ENCODE measurements around the gene DRC7.

Gene DRC7

DNA sequence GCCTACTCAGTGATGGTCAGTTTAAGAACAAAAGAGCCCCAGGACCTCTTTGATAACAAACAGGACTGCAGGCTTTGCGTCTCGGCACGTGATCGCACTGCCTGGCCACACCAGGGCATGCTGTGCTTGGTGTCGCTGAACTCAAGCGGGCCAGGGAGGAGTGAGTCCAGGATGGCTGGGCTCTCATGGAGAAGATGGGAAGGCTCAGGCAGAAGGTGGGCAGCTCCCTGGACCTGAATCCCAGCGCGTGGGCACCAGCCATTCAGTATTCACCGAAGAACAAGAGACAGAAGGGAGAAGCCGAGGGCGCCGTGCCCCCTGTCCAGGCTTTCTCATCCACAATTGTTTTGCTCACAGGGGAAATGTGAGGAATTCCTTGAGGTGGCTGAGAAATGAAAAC is 52.9 kb downstream of the DRC7 start:
- no peak overlapping the region for H3K27ac ChIP-seq
- no peak for TF ChIP-seq ZFX (IDR thresholded peaks at IDR 0.05; ENCODE audit: borderline replicate concordance)
- TF ChIP-seq, protein P1, sequence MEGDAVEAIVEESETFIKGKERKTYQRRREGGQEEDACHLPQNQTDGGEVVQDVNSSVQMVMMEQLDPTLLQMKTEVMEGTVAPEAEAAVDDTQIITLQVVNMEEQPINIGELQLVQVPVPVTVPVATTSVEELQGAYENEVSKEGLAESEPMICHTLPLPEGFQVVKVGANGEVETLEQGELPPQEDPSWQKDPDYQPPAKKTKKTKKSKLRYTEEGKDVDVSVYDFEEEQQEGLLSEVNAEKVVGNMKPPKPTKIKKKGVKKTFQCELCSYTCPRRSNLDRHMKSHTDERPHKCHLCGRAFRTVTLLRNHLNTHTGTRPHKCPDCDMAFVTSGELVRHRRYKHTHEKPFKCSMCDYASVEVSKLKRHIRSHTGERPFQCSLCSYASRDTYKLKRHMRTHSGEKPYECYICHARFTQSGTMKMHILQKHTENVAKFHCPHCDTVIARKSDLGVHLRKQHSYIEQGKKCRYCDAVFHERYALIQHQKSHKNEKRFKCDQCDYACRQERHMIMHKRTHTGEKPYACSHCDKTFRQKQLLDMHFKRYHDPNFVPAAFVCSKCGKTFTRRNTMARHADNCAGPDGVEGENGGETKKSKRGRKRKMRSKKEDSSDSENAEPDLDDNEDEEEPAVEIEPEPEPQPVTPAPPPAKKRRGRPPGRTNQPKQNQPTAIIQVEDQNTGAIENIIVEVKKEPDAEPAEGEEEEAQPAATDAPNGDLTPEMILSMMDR (IDR thresholded peaks at IDR 0.05): no peak

DNA sequence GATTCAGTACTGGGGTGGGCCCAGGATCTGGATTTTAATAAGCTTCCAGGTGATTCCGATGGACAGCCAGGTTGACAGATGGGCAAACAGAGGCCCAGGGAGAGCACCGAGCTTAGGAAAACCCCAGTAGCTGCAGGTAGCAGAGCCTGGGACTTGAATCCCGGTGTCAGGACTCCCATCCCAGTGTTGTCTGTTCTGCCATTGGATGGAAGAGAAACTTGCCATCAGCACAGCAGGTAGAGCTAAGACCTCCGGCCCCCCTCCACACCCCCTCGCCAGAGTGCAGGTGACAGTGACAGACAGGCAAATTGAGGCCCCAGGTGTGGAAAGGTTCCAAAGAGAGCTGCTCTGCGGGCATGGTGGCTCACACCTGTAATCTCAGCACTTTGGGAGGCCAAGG is 53.4 kb downstream of the DRC7 start:
- TF ChIP-seq, protein P1 (IDR thresholded peaks at IDR 0.05): no peak
- no peak for TF ChIP-seq ZFX (IDR thresholded peaks at IDR 0.05; ENCODE audit: borderline replicate concordance)
- H3K27ac ChIP-seq: no peak overlapping the region

DNA sequence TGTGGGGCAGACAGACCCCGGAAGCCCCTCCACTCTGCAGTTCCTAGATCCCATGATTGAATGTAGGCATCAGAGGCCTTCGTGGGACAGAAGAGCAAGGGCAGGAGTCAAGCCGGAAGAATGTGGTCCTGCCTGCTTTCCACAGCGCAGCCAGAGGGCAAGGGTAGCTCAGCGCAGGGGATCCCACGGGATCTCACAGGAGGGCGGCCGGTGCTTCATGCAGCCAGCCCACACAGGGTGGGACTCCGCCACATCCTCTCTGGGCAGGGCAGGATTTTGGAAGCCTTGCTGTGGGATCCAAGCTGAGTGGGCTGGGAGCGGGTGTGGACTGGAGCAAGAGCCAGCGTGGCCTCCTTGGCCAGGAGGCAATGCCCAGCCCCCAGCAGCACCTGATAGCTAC is 54.0 kb downstream of the DRC7 start:
- no peak for TF ChIP-seq ZFX (IDR thresholded peaks at IDR 0.05; ENCODE audit: borderline replicate concordance)
- TF ChIP-seq, protein P1 (IDR thresholded peaks at IDR 0.05): no peak
- no peak overlapping the region for H3K27ac ChIP-seq

DNA sequence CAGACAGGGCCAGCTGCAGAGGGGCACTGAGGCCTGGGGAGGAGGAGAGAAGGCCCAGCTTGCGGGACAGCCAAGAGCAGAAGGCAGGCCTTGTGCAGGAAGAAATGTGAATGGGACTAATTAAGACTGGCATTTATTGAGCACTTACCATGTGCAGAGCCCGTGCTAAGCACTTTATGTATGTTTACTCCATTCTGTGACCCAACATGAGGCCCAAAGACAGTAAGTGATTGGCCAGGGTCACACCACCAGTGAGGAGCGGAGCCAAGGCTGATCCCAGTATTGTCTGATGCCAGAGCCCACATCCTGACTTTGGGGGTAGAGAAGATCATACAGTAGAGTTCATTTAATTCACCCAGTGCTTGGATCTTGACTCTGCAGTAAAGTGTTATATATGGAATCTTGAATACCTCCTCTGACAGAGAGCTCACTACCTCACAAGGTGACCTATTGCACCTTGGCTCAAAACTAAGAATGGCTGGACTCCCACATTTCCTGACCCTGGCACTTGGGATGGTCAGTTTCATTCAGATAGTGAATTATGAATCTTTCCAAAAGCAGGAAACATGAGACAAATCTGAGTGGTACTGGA is 54.6 kb downstream of the DRC7 start:
- TF ChIP-seq, protein P1 (IDR thresholded peaks at IDR 0.05): no peak
- no peak for TF ChIP-seq ZFX (IDR thresholded peaks at IDR 0.05; ENCODE audit: borderline replicate concordance)
- H3K27ac ChIP-seq: no peak overlapping the region

DNA sequence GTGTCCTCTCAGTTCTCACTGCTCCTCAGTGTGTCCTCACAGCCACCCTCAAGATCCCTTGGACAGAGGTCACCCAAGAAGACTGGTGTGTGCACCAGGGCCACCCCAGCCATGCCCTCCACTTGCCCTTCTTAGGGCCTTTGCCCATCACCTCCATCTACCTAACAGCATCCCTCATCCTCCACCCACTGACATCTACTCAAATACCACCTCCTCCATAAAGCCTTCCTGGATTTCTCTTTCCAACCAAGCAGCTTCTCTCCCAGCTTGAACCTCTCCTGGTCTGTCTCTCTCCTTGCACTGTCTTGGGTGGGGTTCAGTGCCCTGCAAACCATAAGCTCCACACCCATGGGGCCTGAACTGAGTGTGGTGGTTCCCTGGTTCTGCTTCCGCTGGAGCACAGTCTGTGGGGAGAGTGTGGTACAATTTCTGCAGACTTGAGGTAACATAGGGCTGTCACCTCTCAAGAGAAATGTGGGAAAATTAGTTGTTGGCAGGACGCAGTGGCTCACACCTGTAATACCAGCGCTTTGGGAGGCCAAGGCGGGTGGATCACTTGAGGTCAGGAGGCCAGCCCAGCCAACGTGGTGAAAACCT is 55.3 kb downstream of the DRC7 start:
- no peak overlapping the region for H3K27ac ChIP-seq
- TF ChIP-seq, protein P1 (IDR thresholded peaks at IDR 0.05): no peak
- TF ChIP-seq ZFX (IDR thresholded peaks at IDR 0.05; ENCODE audit: borderline replicate concordance): no peak

DNA sequence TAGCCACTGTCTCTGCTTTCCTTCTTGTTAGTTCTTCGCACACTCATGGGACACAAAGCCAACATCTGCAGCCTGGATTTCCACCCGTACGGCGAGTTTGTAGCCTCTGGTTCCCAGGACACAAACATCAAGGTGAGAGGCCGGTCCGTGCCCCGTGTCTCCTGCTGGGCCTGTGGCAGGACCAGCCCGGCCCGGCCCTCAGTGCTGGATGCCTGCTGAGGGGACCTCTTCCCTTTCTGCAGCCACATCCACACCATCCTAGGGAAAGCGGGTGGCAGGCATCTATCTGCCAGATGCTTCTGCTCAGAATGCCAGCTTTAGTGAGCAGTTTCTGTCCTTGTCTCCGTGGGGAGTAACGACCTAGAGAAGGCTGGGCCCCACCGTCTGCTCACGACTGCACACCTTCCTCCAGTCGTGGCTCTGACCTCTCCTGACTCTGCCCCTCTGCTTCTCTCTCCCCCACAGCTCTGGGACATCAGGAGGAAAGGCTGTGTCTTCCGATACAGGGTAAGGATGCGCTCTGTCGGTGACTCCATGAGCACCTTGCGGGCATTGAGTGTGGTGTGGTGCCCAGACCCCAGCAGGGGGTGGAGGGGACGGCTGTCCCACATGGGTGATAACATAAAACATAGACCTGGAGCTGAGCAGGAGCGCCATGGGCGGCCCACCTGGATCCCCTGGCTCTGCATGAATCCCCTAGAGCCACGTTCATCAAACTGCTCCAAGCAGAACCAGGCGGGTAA is 56.4 kb downstream of the DRC7 start:
- H3K27ac ChIP-seq: no peak overlapping the region
- TF ChIP-seq, protein P1 (IDR thresholded peaks at IDR 0.05): no peak
- TF ChIP-seq ZFX (IDR thresholded peaks at IDR 0.05; ENCODE audit: borderline replicate concordance): no peak

Measured in 22Rv1 (cell line).